Right hindlimb (tissue), 1 donor: ENCODE measurements around the gene HNRNPF.
A peak's percentile ranks its signal among the peaks of the same experiment; 100 is the strongest.
"Not testable (repeated sequence)": the region's sequence is repeated elsewhere in the genome, so short reads cannot be mapped to it uniquely, and the experiment has no call there.

Experiments used
- DNase-seq: peaks from one replicate; pipeline ENCODE4 v3.0.0-alpha.2; 2018

The HNRNPF gene

GRCh38 chr10:43395571-43396060 is 13.4 kb downstream of the HNRNPF start:
- peak; percentile 28 for DNase-seq

GRCh38 chr10:43394868-43395267 is 14.1 kb downstream of the HNRNPF start:
- no peak for DNase-seq

- DNase-seq: no peak
Measured at GRCh38 chr10:43393606-43394360, 15.2 kb downstream of the HNRNPF start.

- DNase-seq: not testable (repeated sequence)
Measured at GRCh38 chr10:43393186-43393585, 15.8 kb downstream of the HNRNPF start.

GRCh38 chr10:43392748-43393147 is 16.2 kb downstream of the HNRNPF start:
- no peak for DNase-seq

- DNase-seq: no peak
Measured at GRCh38 chr10:43391496-43391895, 17.5 kb downstream of the HNRNPF start.

GRCh38 chr10:43390759-43391158 is 18.2 kb downstream of the HNRNPF start:
- DNase-seq: no peak

GRCh38 chr10:43390333-43390732 is 18.7 kb downstream of the HNRNPF start:
- DNase-seq: no peak

GRCh38 chr10:43389867-43390266 is 19.1 kb downstream of the HNRNPF start:
- DNase-seq: no peak

- DNase-seq: no peak
Measured at GRCh38 chr10:43387678-43388032, 21.3 kb downstream of the HNRNPF start.

- DNase-seq: no peak
Measured at GRCh38 chr10:43386981-43387677, 21.9 kb downstream of the HNRNPF start.

GRCh38 chr10:43386549-43386948 is 22.4 kb downstream of the HNRNPF start:
- DNase-seq: no peak

GRCh38 chr10:43385412-43386004 is 23.5 kb downstream of the HNRNPF start:
- DNase-seq: no peak

- DNase-seq: no peak
Measured at GRCh38 chr10:43384252-43385221, 24.4 kb downstream of the HNRNPF start.

- no peak for DNase-seq
Measured at GRCh38 chr10:43383204-43383971, 25.6 kb downstream of the HNRNPF start.

- no peak for DNase-seq
Measured at GRCh38 chr10:43380610-43381222, 28.3 kb downstream of the HNRNPF start.

GRCh38 chr10:43377424-43377883 is 31.5 kb downstream of the HNRNPF start:
- no peak for DNase-seq

GRCh38 chr10:43376828-43377423 is 32.1 kb downstream of the HNRNPF start:
- DNase-seq: no peak

GRCh38 chr10:43376046-43376635 is 32.8 kb downstream of the HNRNPF start:
- DNase-seq: no peak

- no peak for DNase-seq
Measured at GRCh38 chr10:43375401-43376020, 33.5 kb downstream of the HNRNPF start.
